Activated CD4-positive, alpha-beta T cell treated with anti-CD3 and anti-CD28 coated beads for 1 hour (primary cell): ENCODE results near the gene PLPPR3.
"Not testable (repeated sequence)": the region's sequence is repeated elsewhere in the genome, so short reads cannot be mapped to it uniquely, and the experiment has no call there.

Source experiments
- DNase-seq: peaks from one replicate; pipeline ENCODE4 v3.0.0-alpha.2; 2020

Gene PLPPR3

GRCh38 chr19:821825-822503, at the start of gene PLPPR3:
TSS of gene PLPPR3 (minus strand) at chr19:821955. CDS start at chr19:821559, 396 bp downstream.
- DNase-seq, result no peak

GRCh38 chr19:870963-871401, 49.2 kb upstream of the PLPPR3 start:
- no peak for DNase-seq

GRCh38 chr19:870314-870713, 48.6 kb upstream of the PLPPR3 start:
- no peak for DNase-seq

GRCh38 chr19:869245-870177, 47.8 kb upstream of the PLPPR3 start:
- DNase-seq, result no peak

GRCh38 chr19:868458-869244, 46.9 kb upstream of the PLPPR3 start:
- DNase-seq, result no peak

GRCh38 chr19:867855-868457, 46.2 kb upstream of the PLPPR3 start:
- no peak for DNase-seq

GRCh38 chr19:867301-867793, 45.6 kb upstream of the PLPPR3 start:
- no peak for DNase-seq

GRCh38 chr19:866769-867300, 45.1 kb upstream of the PLPPR3 start:
- no peak for DNase-seq

GRCh38 chr19:863315-863620, 41.5 kb upstream of the PLPPR3 start:
- no peak for DNase-seq

GRCh38 chr19:862581-863314, 41.0 kb upstream of the PLPPR3 start:
- peak; percentile 66 for DNase-seq

GRCh38 chr19:861756-862580, 40.2 kb upstream of the PLPPR3 start:
- peak; percentile 49 for DNase-seq

GRCh38 chr19:861141-861755, 39.5 kb upstream of the PLPPR3 start:
- DNase-seq, result no peak

- DNase-seq, result no peak
These were observed 37.4 kb upstream of the PLPPR3 start, which contains the start of gene CFD for GRCh38 chr19:858868-859843. TSS of gene CFD (plus strand) at chr19:859664. CDS start at chr19:859690, 26 bp downstream.

- no peak for DNase-seq
These were observed 36.5 kb upstream of the PLPPR3 start for GRCh38 chr19:858284-858683.

GRCh38 chr19:855566-856120, 33.9 kb upstream of the PLPPR3 start:
- no peak for DNase-seq

GRCh38 chr19:855142-855541, 33.4 kb upstream of the PLPPR3 start:
- no peak for DNase-seq

- DNase-seq, result no peak
These were observed 32.8 kb upstream of the PLPPR3 start for GRCh38 chr19:854549-854948.

- not testable (repeated sequence) for DNase-seq
These were observed 32.0 kb upstream of the PLPPR3 start for GRCh38 chr19:853614-854220.
